Panc1 (cell line): ENCODE measurements around the gene MPPED2. TPM values are rescaled to one million over a fixed set of nuclear protein-coding genes. Genes with fewer than 3 reads are reported as not detected.

Source experiments
- ATAC-seq: fragments of 200-7000 bp; cut with Tn5 transposase; 2 replicates; pipeline ENCODE4 v1.9.1; 2020; ENCODE audit warnings: mild to moderate bottlenecking, moderate library complexity
- BruUV-seq: library from RNA; stranded (reverse); fragments of 400-500 nt; replicated peaks from 2 replicates; lab custom pipeline; 2021; lab: Mats Ljungman, UMichigan
- CTCF ChIA-PET: fragments of 300-600 bp; sonication (Branson Sonifier 250); formaldehyde crosslinking; loops from one replicate; lab custom pipeline; 2022; ENCODE audit warnings: antibody characterized with exemption; lab: Charles Lee
- POLR2A ChIA-PET: fragments of 300-600 bp; sonication (Branson Sonifier 250); formaldehyde crosslinking; loops from one replicate; lab custom pipeline; 2022; ENCODE audit warnings: antibody characterized with exemption; lab: Charles Lee
- DNase-seq: peaks from one replicate; pipeline ENCODE4 v3.0.0-alpha.2; 2010; ENCODE audit warnings: low read depth, low spot score
- H3K27ac ChIP-seq: 2 replicates; pipeline ENCODE4 v1.5.1; 2011; ENCODE audit warnings: mild to moderate bottlenecking, low read length, inconsistent platforms
- H3K27me3 ChIP-seq: fragments of 200-500 bp; sonication (Bioruptor generic); 2 replicates; pipeline ENCODE4 v1.6.0; 2014; ENCODE audit warnings: low read length, inconsistent platforms; ENCODE audit not compliant: control insufficient read depth, insufficient read depth
- H3K36me3 ChIP-seq: fragments of 200-500 bp; sonication (Bioruptor generic); 2 replicates; pipeline ENCODE4 v1.5.1; 2014; ENCODE audit warnings: inconsistent platforms, mild to moderate bottlenecking, low read length, moderate library complexity; ENCODE audit not compliant: control insufficient read depth, insufficient read depth
- H3K4me1 ChIP-seq: 2 replicates; pipeline ENCODE4 v1.5.1; 2011; ENCODE audit warnings: inconsistent platforms, mild to moderate bottlenecking, low read length, moderate library complexity; ENCODE audit not compliant: control insufficient read depth, insufficient read depth
- H3K4me3 ChIP-seq, 2 experiments: 2 replicates each; pipeline ENCODE4 v1.5.1; 2011 to 2012; ENCODE audit warnings: low read depth in 2 of 2, low read length in 2 of 2, mild to moderate bottlenecking in 2 of 2, inconsistent platforms in 1 of 2, moderate library complexity in 1 of 2
- H3K9me3 ChIP-seq: fragments of 200-500 bp; sonication (Bioruptor generic); 2 replicates; pipeline ENCODE4 v1.5.1; 2014; ENCODE audit warnings: low read depth, mild to moderate bottlenecking, inconsistent platforms, low read length, moderate library complexity; ENCODE audit not compliant: control insufficient read depth, insufficient read depth
- CTCF ChIP-seq: fragments of 450-650 bp; IDR thresholded peaks from 2 replicates; pipeline ENCODE4 v1.5.1; 2017; ENCODE audit warnings: mild to moderate bottlenecking
- POLR2AphosphoS5 ChIP-seq: IDR thresholded peaks from 2 replicates; pipeline ENCODE4 v1.6.1; 2012; ENCODE audit warnings: mild to moderate bottlenecking, low read depth, low read length, moderate library complexity
- SIN3A ChIP-seq: IDR thresholded peaks from 2 replicates; pipeline ENCODE4 v1.6.1; 2012; ENCODE audit warnings: low read depth, mild to moderate bottlenecking, low read length, moderate library complexity, borderline replicate concordance; ENCODE audit not compliant: insufficient read depth
- TCF7L2 ChIP-seq: IDR thresholded peaks from 2 replicates; pipeline ENCODE4 v1.6.1; 2011; ENCODE audit warnings: mild to moderate bottlenecking, low read depth, low read length, inconsistent platforms
- in situ Hi-C: cut with HindIII; loops from 2 replicates; pipeline ENCODE4 v1.10.0; 2016; ENCODE audit warnings: low sequenced_read_pairs, low pct_unique_long_range_greater_than_20kb
- intact Hi-C: fragments of 100-400 bp; cut with micrococcal nuclease; formaldehyde crosslinking; loops from one replicate; pipeline ENCODE4 v1.10.0; 2022; ENCODE audit not compliant: unreplicated experiment
- total RNA-seq: library from RNA; stranded (reverse); gene quantifications from one replicate; pipeline ENCODE4 v1.2.1, GENCODE V29; 2021; ENCODE audit not compliant: unreplicated experiment
- TF ChIP-seq, protein P1 (sequence below), 2 experiments: IDR thresholded peaks; 2 replicates each; pipeline ENCODE4 v1.6.1; 2011 to 2012; ENCODE audit warnings: low read depth in 2 of 2, control low read depth in 1 of 2, low read length in 1 of 2, mild to moderate bottlenecking in 1 of 2, moderate library complexity in 1 of 2; ENCODE audit not compliant: insufficient read depth in 1 of 2

Gene MPPED2
- total RNA-seq, 1 experiment from 2014 or later, result not detected

- TF ChIP-seq POLR2AphosphoS5 (no peak), CTCF (no peak), TCF7L2 (no peak), SIN3A (no peak)
- TF ChIP-seq, protein P1, sequence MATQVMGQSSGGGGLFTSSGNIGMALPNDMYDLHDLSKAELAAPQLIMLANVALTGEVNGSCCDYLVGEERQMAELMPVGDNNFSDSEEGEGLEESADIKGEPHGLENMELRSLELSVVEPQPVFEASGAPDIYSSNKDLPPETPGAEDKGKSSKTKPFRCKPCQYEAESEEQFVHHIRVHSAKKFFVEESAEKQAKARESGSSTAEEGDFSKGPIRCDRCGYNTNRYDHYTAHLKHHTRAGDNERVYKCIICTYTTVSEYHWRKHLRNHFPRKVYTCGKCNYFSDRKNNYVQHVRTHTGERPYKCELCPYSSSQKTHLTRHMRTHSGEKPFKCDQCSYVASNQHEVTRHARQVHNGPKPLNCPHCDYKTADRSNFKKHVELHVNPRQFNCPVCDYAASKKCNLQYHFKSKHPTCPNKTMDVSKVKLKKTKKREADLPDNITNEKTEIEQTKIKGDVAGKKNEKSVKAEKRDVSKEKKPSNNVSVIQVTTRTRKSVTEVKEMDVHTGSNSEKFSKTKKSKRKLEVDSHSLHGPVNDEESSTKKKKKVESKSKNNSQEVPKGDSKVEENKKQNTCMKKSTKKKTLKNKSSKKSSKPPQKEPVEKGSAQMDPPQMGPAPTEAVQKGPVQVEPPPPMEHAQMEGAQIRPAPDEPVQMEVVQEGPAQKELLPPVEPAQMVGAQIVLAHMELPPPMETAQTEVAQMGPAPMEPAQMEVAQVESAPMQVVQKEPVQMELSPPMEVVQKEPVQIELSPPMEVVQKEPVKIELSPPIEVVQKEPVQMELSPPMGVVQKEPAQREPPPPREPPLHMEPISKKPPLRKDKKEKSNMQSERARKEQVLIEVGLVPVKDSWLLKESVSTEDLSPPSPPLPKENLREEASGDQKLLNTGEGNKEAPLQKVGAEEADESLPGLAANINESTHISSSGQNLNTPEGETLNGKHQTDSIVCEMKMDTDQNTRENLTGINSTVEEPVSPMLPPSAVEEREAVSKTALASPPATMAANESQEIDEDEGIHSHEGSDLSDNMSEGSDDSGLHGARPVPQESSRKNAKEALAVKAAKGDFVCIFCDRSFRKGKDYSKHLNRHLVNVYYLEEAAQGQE (IDR thresholded peaks at IDR 0.05; ENCODE audit: insufficient read depth in 1 of 2, low read depth in 2 of 2, low read length in 1 of 2), result no peak
- Histone ChIP-seq H3K9me3 (no peaks in the 10 kb centered on the region), H3K36me3 (no peaks in the 10 kb centered on the region), H3K4me3 (no peak overlapping the region), H3K27me3 (no peaks in the 10 kb centered on the region), H3K4me1 (no peaks in the 10 kb centered on the region), H3K27ac (no peak overlapping the region)
- in situ Hi-C loops, result no loop called here
- ATAC-seq (no peak), DNase-seq (no peak)
- intact Hi-C loops, result no loop called here
- ChIA-PET POLR2A (no interaction called here), CTCF (no interaction called here)
- BruUV-seq, result no TSS peak
Measured at GRCh38 chr11:30478923-30479322, 107.2 kb downstream of the MPPED2 start.

DNA sequence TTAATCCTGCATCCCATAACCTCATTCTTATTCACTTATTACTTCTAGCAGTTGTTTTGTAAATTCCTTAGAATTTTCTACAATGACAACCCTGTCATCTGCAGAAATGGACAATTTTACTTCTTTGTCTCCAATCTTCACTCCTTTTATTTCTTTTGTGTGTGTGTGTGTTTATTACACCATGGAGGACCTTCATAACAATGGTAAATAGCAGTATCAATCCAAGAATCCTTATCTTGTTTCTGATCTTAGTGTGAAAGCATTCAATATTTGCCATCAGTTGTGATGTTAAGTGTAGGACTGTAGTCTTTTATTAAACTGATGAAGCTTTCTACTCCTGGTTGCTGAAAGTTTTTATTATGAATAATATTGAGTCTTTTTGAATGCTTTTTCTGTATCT is 109.1 kb downstream of the MPPED2 start:
- Histone ChIP-seq H3K27ac (no peak overlapping the region), H3K4me3 (no peak overlapping the region), H3K27me3 (no peaks in the 10 kb centered on the region), H3K9me3 (no peaks in the 10 kb centered on the region), H3K4me1 (no peaks in the 10 kb centered on the region), H3K36me3 (no peaks in the 10 kb centered on the region)
- DNase-seq (no peak), ATAC-seq (no peak)
- in situ Hi-C loops, result no loop called here
- intact Hi-C loops, result no loop called here
- CTCF ChIA-PET, result no interaction called here
- POLR2A ChIA-PET, result no interaction called here
- no TSS peak for BruUV-seq
- TF ChIP-seq TCF7L2, result no peak
- TF ChIP-seq SIN3A, result no peak
- TF ChIP-seq, protein P1 (IDR thresholded peaks at IDR 0.05; ENCODE audit: insufficient read depth in 1 of 2, low read depth in 2 of 2, low read length in 1 of 2), result no peak
- TF ChIP-seq POLR2AphosphoS5, result no peak
- TF ChIP-seq CTCF, result no peak
